ENCODE measurements around the gene FBXO44.
A peak's percentile ranks its signal among the peaks of the same experiment; 100 is the strongest.
"Not testable (repeated sequence)": the region's sequence is repeated elsewhere in the genome, so short reads cannot be mapped to it uniquely, and the experiment has no call there.

Gene FBXO44

GRCh38 chr1:11654137-11654938 is at the start of gene FBXO44, which contains the start of gene FBXO2:
Gene FBXO44, plus strand, starts transcription at chr1:11654877. Its CDS starts 959 bp downstream, at chr1:11655836.
Gene FBXO2, minus strand, starts transcription at chr1:11654429. Its CDS starts 89 bp downstream, at chr1:11654340.
- DNase-seq (ENCODE audit: low read depth): peak; percentile 45

GRCh38 chr1:11606775-11607174 is 47.9 kb upstream of the FBXO44 start:
- no peak for DNase-seq (ENCODE audit: low read depth)

- DNase-seq (ENCODE audit: low read depth): not testable (repeated sequence)
Measured at GRCh38 chr1:11608596-11609130, 46.0 kb upstream of the FBXO44 start.

- not testable (repeated sequence) for DNase-seq (ENCODE audit: low read depth)
Measured at GRCh38 chr1:11609378-11609777, 45.3 kb upstream of the FBXO44 start.

GRCh38 chr1:11610629-11611180 is 44.0 kb upstream of the FBXO44 start:
- DNase-seq (ENCODE audit: low read depth): no peak

- DNase-seq (ENCODE audit: low read depth): no peak
Measured at GRCh38 chr1:11611638-11612327, 42.9 kb upstream of the FBXO44 start.

GRCh38 chr1:11613347-11613746 is 41.3 kb upstream of the FBXO44 start:
- DNase-seq (ENCODE audit: low read depth): no peak

- DNase-seq (ENCODE audit: low read depth): no peak
Measured at GRCh38 chr1:11615090-11615489, 39.6 kb upstream of the FBXO44 start.

- no peak for DNase-seq (ENCODE audit: low read depth)
Measured at GRCh38 chr1:11616766-11617165, 37.9 kb upstream of the FBXO44 start.

- no peak for DNase-seq (ENCODE audit: low read depth)
Measured at GRCh38 chr1:11617314-11617713, 37.4 kb upstream of the FBXO44 start.

- DNase-seq (ENCODE audit: low read depth): no peak
Measured at GRCh38 chr1:11617741-11618140, 36.9 kb upstream of the FBXO44 start.

GRCh38 chr1:11620405-11620804 is 34.3 kb upstream of the FBXO44 start:
- DNase-seq (ENCODE audit: low read depth): no peak

GRCh38 chr1:11620924-11621323 is 33.8 kb upstream of the FBXO44 start:
- no peak for DNase-seq (ENCODE audit: low read depth)

- no peak for DNase-seq (ENCODE audit: low read depth)
Measured at GRCh38 chr1:11622398-11622797, 32.3 kb upstream of the FBXO44 start.

GRCh38 chr1:11623702-11624101 is 31.0 kb upstream of the FBXO44 start:
- no peak for DNase-seq (ENCODE audit: low read depth)

GRCh38 chr1:11626551-11626950 is 28.1 kb upstream of the FBXO44 start:
- DNase-seq (ENCODE audit: low read depth): no peak

GRCh38 chr1:11628767-11629166 is 25.9 kb upstream of the FBXO44 start:
- DNase-seq (ENCODE audit: low read depth): no peak

- DNase-seq (ENCODE audit: low read depth): no peak
Measured at GRCh38 chr1:11629184-11630016, 25.3 kb upstream of the FBXO44 start.

- no peak for DNase-seq (ENCODE audit: low read depth)
Measured at GRCh38 chr1:11634365-11635192, 20.1 kb upstream of the FBXO44 start.

GRCh38 chr1:11638121-11638520 is 16.6 kb upstream of the FBXO44 start:
- no peak for DNase-seq (ENCODE audit: low read depth)

- DNase-seq (ENCODE audit: low read depth): no peak
Measured at GRCh38 chr1:11639372-11639771, 15.3 kb upstream of the FBXO44 start.

All from stimulated activated CD8-positive, alpha-beta memory T cell treated with anti-CD3 and anti-CD28 coated beads, Interleukin-12 subunit alpha, Interleukin-12 subunit beta, amount 100 ng/mL, for 1 hour (primary cell).